Endometrium (tissue), 2 donors: Measurements from ENCODE around the gene CENPP.
"Not testable (repeated sequence)": the region's sequence is repeated elsewhere in the genome, so short reads cannot be mapped to it uniquely, and the experiment has no call there.

ENCODE experiments used
- FAIRE-seq: peaks from 2 replicates; lab custom pipeline; 2012; peaks lifted over from hg19 to GRCh38; lab: Jason Lieb, UNC
- donor health status: control.
- donor health status: control.

Gene CENPP

GRCh38 chr9:92538541-92538940 lies 212.8 kb downstream of the CENPP start:
- no peak for FAIRE-seq

GRCh38 chr9:92543972-92544371 lies 218.2 kb downstream of the CENPP start:
- no peak for FAIRE-seq

- no peak for FAIRE-seq
These were observed 219.3 kb downstream of the CENPP start for GRCh38 chr9:92545002-92545510.

GRCh38 chr9:92547356-92547755 lies 221.6 kb downstream of the CENPP start:
- no peak for FAIRE-seq

- no peak for FAIRE-seq
These were observed 225.0 kb downstream of the CENPP start for GRCh38 chr9:92550765-92551164.

- no peak for FAIRE-seq
These were observed 233.0 kb downstream of the CENPP start for GRCh38 chr9:92558612-92559374.

- no peak for FAIRE-seq
These were observed 235.9 kb downstream of the CENPP start for GRCh38 chr9:92561374-92562330.

- no peak for FAIRE-seq
These were observed 236.8 kb downstream of the CENPP start for GRCh38 chr9:92562461-92562967.

- FAIRE-seq: no peak
These were observed 237.7 kb downstream of the CENPP start for GRCh38 chr9:92563116-92564100.

GRCh38 chr9:92564504-92564903 lies 238.8 kb downstream of the CENPP start:
- no peak for FAIRE-seq

- no peak for FAIRE-seq
These were observed 239.2 kb downstream of the CENPP start for GRCh38 chr9:92564982-92565381.

GRCh38 chr9:92571871-92572270 lies 246.1 kb downstream of the CENPP start:
- not testable (repeated sequence) for FAIRE-seq

GRCh38 chr9:92573612-92574011 lies 247.9 kb downstream of the CENPP start:
- not testable (repeated sequence) for FAIRE-seq

GRCh38 chr9:92576175-92576574 lies 250.4 kb downstream of the CENPP start:
- FAIRE-seq: no peak

GRCh38 chr9:92589923-92590322 lies 264.2 kb downstream of the CENPP start:
- FAIRE-seq: no peak

- FAIRE-seq: peak; percentile 91
These were observed 264.6 kb downstream of the CENPP start for GRCh38 chr9:92590377-92590776.

GRCh38 chr9:92592537-92592936 lies 266.8 kb downstream of the CENPP start:
- FAIRE-seq: no peak

- no peak for FAIRE-seq
These were observed 267.5 kb downstream of the CENPP start for GRCh38 chr9:92592946-92593861.

- FAIRE-seq: not testable (repeated sequence)
These were observed 269.3 kb downstream of the CENPP start for GRCh38 chr9:92595075-92595474.

- FAIRE-seq: no peak
These were observed 270.2 kb downstream of the CENPP start for GRCh38 chr9:92595930-92596329.
